OCI-LY7 (cell line): ENCODE data around the gene FAF2.

Experiments
- EZH2phosphoT487 ChIP-seq: fragments of 200-600 bp; sonication (generic); IDR thresholded peaks from 2 replicates; pipeline ENCODE4 v1.6.1; 2018; ENCODE audit warnings: low read depth, borderline replicate concordance, mild to moderate bottlenecking, mixed run types, antibody characterized with exemption, low read length, moderate library complexity, mixed read lengths
- TF ChIP-seq, protein P1 (sequence below): fragments of 200-600 bp; sonication (generic); conservative IDR thresholded peaks from 2 replicates; pipeline ENCODE4 v1.5.1; 2014; ENCODE audit warnings: mild to moderate bottlenecking, antibody characterized with exemption, low read length, moderate library complexity, mixed read lengths

DNA sequence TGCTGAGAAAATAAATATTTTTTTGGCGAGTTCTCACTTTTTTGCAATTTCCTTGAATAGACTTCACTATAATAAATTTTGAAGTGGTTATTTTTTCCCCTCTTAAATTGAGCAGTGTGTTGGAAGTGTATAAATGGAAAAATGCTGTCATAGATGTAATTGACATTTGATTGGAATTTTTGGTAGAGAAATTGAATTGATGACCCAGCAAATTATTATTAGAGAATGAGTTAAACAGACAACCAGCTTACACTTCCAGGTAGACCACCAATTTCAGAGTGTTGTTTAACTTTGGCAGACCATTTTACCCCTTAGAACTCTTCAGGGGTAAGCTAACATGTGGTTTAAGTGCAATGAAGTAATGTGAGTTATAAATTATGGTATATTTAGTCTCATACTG lies 1.9 kb downstream of the FAF2 start:
- TF ChIP-seq, protein P1, sequence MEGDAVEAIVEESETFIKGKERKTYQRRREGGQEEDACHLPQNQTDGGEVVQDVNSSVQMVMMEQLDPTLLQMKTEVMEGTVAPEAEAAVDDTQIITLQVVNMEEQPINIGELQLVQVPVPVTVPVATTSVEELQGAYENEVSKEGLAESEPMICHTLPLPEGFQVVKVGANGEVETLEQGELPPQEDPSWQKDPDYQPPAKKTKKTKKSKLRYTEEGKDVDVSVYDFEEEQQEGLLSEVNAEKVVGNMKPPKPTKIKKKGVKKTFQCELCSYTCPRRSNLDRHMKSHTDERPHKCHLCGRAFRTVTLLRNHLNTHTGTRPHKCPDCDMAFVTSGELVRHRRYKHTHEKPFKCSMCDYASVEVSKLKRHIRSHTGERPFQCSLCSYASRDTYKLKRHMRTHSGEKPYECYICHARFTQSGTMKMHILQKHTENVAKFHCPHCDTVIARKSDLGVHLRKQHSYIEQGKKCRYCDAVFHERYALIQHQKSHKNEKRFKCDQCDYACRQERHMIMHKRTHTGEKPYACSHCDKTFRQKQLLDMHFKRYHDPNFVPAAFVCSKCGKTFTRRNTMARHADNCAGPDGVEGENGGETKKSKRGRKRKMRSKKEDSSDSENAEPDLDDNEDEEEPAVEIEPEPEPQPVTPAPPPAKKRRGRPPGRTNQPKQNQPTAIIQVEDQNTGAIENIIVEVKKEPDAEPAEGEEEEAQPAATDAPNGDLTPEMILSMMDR: no peak
- no peak for TF ChIP-seq EZH2phosphoT487
